HepG2 (cell line): ENCODE measurements around the gene NXN. TPM values are rescaled to one million over a fixed set of nuclear protein-coding genes. Genes with fewer than 3 reads are reported as not detected.
A peak's percentile ranks its signal among the peaks of the same experiment; 100 is the strongest.

ENCODE experiments used
- ATAD3A ChIP-seq: sonication (generic); formaldehyde crosslinking; IDR thresholded peaks from 2 replicates; pipeline ENCODE4 v1.4.0; 2020; ENCODE audit warnings: missing genetic modification reagents
- DR1 ChIP-seq: sonication (generic); formaldehyde crosslinking; IDR thresholded peaks from 2 replicates; pipeline ENCODE4 v1.8.0; 2021; ENCODE audit warnings: mild to moderate bottlenecking, missing genetic modification reagents, inconsistent platforms
- FOXC1 ChIP-seq: sonication (generic); formaldehyde crosslinking; IDR thresholded peaks from 2 replicates; pipeline ENCODE4 v1.8.0; 2022; ENCODE audit warnings: mild to moderate bottlenecking, missing genetic modification reagents, borderline replicate concordance
- GMEB2 ChIP-seq: IDR thresholded peaks from 2 replicates; pipeline ENCODE4 v1.6.1; 2016; ENCODE audit warnings: missing biosample characterization, missing genetic modification reagents, low read depth
- MED1 ChIP-seq: sonication (generic); formaldehyde crosslinking; IDR thresholded peaks from 2 replicates; pipeline ENCODE4 v1.4.0; 2020; ENCODE audit warnings: missing genetic modification reagents
- NFE2L2 ChIP-seq: fragments of 150-350 bp; IDR thresholded peaks from 2 replicates; pipeline ENCODE4 v1.6.1; 2014; ENCODE audit warnings: low read length
- PBX3 ChIP-seq: sonication (generic); formaldehyde crosslinking; IDR thresholded peaks from 2 replicates; pipeline ENCODE4 v1.8.1; 2023; ENCODE audit warnings: missing genetic modification reagents, inconsistent platforms, borderline replicate concordance
- PITX1 ChIP-seq: sonication (generic); formaldehyde crosslinking; IDR thresholded peaks from 2 replicates; pipeline ENCODE4 v1.5.1; 2020; ENCODE audit warnings: mild to moderate bottlenecking, missing genetic modification reagents
- RBFOX2 ChIP-seq: fragments of 200-400 bp; formaldehyde crosslinking; IDR thresholded peaks from 2 replicates; pipeline ENCODE4 v1.6.1; 2017; ENCODE audit warnings: low read depth, mild to moderate bottlenecking, low read length
- SAP130 ChIP-seq: IDR thresholded peaks from 2 replicates; pipeline ENCODE4 v1.6.1; 2016; ENCODE audit warnings: low read depth
- SKI ChIP-seq: fragments of 450-650 bp; IDR thresholded peaks from one replicate; pipeline ENCODE4 v1.6.1; 2018; ENCODE audit warnings: mild to moderate bottlenecking; ENCODE audit not compliant: partially characterized antibody
- TAF1 ChIP-seq: sonication (generic); formaldehyde crosslinking; IDR thresholded peaks from 2 replicates; pipeline ENCODE4 v1.4.0; 2020; ENCODE audit warnings: missing genetic modification reagents
- TOE1 ChIP-seq: sonication (generic); formaldehyde crosslinking; IDR thresholded peaks from 2 replicates; pipeline ENCODE4 v1.4.0; 2020; ENCODE audit warnings: mild to moderate bottlenecking, missing genetic modification reagents
- ZKSCAN8 ChIP-seq: IDR thresholded peaks from 2 replicates; pipeline ENCODE4 v1.6.1; 2016; ENCODE audit warnings: borderline replicate concordance, missing genetic modification reagents, missing compliant biosample characterization
- ZMAT3 ChIP-seq: sonication (generic); formaldehyde crosslinking; conservative IDR thresholded peaks from 2 replicates; pipeline ENCODE4 v1.7.0; 2021; ENCODE audit warnings: missing genetic modification reagents
- ZNF20 ChIP-seq: sonication (generic); formaldehyde crosslinking; IDR thresholded peaks from 2 replicates; pipeline ENCODE4 v1.4.0; 2020; ENCODE audit warnings: mild to moderate bottlenecking, moderate library complexity, missing genetic modification reagents
- ZNF44 ChIP-seq: sonication (generic); formaldehyde crosslinking; IDR thresholded peaks from 2 replicates; pipeline ENCODE4 v1.5.1; 2020; ENCODE audit warnings: mild to moderate bottlenecking, missing genetic modification reagents
- ZNF607 ChIP-seq: sonication (generic); formaldehyde crosslinking; IDR thresholded peaks from 2 replicates; pipeline ENCODE4 v1.5.1; 2020; ENCODE audit warnings: missing genetic modification reagents, mild to moderate bottlenecking, borderline replicate concordance
- ZNF766 ChIP-seq: sonication (generic); formaldehyde crosslinking; IDR thresholded peaks from 2 replicates; pipeline ENCODE4 v1.5.0; 2020; ENCODE audit warnings: missing genetic modification reagents, borderline replicate concordance
- ZNF775 ChIP-seq: sonication (generic); formaldehyde crosslinking; IDR thresholded peaks from 2 replicates; pipeline ENCODE4 v1.4.0; 2020; ENCODE audit warnings: missing genetic modification reagents, mild to moderate bottlenecking, moderate library complexity, borderline replicate concordance
- ZNF883 ChIP-seq: sonication (generic); formaldehyde crosslinking; IDR thresholded peaks from 2 replicates; pipeline ENCODE4 v1.5.1; 2020; ENCODE audit warnings: mild to moderate bottlenecking, missing genetic modification reagents; ENCODE audit errors: not compliant biosample characterization
- polyA plus RNA-seq, 8 experiments: library from polyadenylated mRNA; depleted of rRNA in 3 of 8; stranded (reverse) in 7 of 8; unstranded in 1 of 8; fragments of >200 nt; fragmentation: Illumina TruSeq in 4 of 8; extraction: Trizol in 4 of 8; gene quantifications; 2 replicates each; pipeline versions ENCODE4 v1.2.1 to v1.2.3, GENCODE V29; 2011 to 2016; ENCODE audit warnings: low read depth in 4 of 8, missing spikeins in 1 of 8, mixed read lengths in 1 of 8; ENCODE audit not compliant: insufficient read depth in 1 of 8
- total RNA-seq, 5 experiments: library from RNA; depleted of rRNA; stranded (reverse); fragments of >200 nt; fragmentation: Illumina TruSeq; extraction: Trizol; gene quantifications; 2 replicates each; pipeline ENCODE4 v1.2.3, GENCODE V29; 2016; ENCODE audit warnings: low read depth in 1 of 5
- TF ChIP-seq, protein P1 (sequence below): sonication (generic); formaldehyde crosslinking; IDR thresholded peaks from 2 replicates; pipeline ENCODE4 v1.4.0; 2020; ENCODE audit warnings: missing genetic modification reagents, borderline replicate concordance
- TF ChIP-seq, protein P2 (sequence below): fragments of 450-650 bp; IDR thresholded peaks from 2 replicates; pipeline ENCODE4 v1.6.1; 2017; ENCODE audit warnings: mild to moderate bottlenecking

Gene NXN
- total and polyA plus RNA-seq, 2 of the 13 experiments (the other 11 are each of a cell fraction or from before 2014, with no cell fraction given): 22.2 to 24.3 TPM

GRCh38 chr17:752002-752619 is 227.5 kb downstream of the NXN start, which contains the start of gene GEMIN4 (continued):
- TF ChIP-seq PITX1 (no peak), ZMAT3 (CRISPR knock-in tag) (0 out of 2 replicates have a peak, but pooled peaks have one; percentile 30), RBFOX2 (peak; percentile 93), ZNF775 (CRISPR knock-in tag) (no peak), MED1 (peak; percentile 41; the same call in 1 of the 2 replicates), ZNF766 (CRISPR knock-in tag) (peak; percentile 67), PBX3 (CRISPR knock-in tag) (no peak), SAP130 (CRISPR knock-in tag) (peak; percentile 74), ZKSCAN8 (CRISPR knock-in tag) (no peak), SKI (peak; percentile 18), GMEB2 (no peak; the same call in 1 of the 2 replicates), ZNF607 (CRISPR knock-in tag) (peak; percentile 73; the same call in 1 of the 2 replicates), ATAD3A (CRISPR knock-in tag) (no peak), ZNF20 (CRISPR knock-in tag) (no peak), TAF1 (CRISPR knock-in tag) (peak; percentile 62), FOXC1 (CRISPR knock-in tag) (no peak), DR1 (peak; percentile 65; the same call in 1 of the 2 replicates), ZNF883 (no peak), TOE1 (CRISPR knock-in tag) (peak; percentile 30; the same call in 1 of the 2 replicates), NFE2L2 (no peak), ZNF44 (CRISPR knock-in tag) (0 out of 2 replicates have a peak, but pooled peaks have one; percentile 65)
- TF ChIP-seq, protein P1, sequence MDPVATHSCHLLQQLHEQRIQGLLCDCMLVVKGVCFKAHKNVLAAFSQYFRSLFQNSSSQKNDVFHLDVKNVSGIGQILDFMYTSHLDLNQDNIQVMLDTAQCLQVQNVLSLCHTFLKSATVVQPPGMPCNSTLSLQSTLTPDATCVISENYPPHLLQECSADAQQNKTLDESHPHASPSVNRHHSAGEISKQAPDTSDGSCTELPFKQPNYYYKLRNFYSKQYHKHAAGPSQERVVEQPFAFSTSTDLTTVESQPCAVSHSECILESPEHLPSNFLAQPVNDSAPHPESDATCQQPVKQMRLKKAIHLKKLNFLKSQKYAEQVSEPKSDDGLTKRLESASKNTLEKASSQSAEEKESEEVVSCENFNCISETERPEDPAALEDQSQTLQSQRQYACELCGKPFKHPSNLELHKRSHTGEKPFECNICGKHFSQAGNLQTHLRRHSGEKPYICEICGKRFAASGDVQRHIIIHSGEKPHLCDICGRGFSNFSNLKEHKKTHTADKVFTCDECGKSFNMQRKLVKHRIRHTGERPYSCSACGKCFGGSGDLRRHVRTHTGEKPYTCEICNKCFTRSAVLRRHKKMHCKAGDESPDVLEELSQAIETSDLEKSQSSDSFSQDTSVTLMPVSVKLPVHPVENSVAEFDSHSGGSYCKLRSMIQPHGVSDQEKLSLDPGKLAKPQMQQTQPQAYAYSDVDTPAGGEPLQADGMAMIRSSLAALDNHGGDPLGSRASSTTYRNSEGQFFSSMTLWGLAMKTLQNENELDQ: no peak
- TF ChIP-seq, protein P2, sequence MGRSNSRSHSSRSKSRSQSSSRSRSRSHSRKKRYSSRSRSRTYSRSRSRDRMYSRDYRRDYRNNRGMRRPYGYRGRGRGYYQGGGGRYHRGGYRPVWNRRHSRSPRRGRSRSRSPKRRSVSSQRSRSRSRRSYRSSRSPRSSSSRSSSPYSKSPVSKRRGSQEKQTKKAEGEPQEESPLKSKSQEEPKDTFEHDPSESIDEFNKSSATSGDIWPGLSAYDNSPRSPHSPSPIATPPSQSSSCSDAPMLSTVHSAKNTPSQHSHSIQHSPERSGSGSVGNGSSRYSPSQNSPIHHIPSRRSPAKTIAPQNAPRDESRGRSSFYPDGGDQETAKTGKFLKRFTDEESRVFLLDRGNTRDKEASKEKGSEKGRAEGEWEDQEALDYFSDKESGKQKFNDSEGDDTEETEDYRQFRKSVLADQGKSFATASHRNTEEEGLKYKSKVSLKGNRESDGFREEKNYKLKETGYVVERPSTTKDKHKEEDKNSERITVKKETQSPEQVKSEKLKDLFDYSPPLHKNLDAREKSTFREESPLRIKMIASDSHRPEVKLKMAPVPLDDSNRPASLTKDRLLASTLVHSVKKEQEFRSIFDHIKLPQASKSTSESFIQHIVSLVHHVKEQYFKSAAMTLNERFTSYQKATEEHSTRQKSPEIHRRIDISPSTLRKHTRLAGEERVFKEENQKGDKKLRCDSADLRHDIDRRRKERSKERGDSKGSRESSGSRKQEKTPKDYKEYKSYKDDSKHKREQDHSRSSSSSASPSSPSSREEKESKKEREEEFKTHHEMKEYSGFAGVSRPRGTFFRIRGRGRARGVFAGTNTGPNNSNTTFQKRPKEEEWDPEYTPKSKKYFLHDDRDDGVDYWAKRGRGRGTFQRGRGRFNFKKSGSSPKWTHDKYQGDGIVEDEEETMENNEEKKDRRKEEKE: no peak
